Activated gamma-delta T cell (primary cell): Measurements from ENCODE around the gene DLG2.

Experiments
- DNase-seq: peaks from one replicate; lab custom pipeline; 2025; lab: John Stamatoyannopoulos, UW

The DLG2 gene

GRCh38 chr11:84476581-84476980, 1150.6 kb downstream of the DLG2 start:
- no peak for DNase-seq

- no peak for DNase-seq
Observed at GRCh38 chr11:84471501-84471900, 1155.6 kb downstream of the DLG2 start.

GRCh38 chr11:84468235-84468634, 1158.9 kb downstream of the DLG2 start:
- no peak for DNase-seq

- no peak for DNase-seq
Observed at GRCh38 chr11:84465040-84465439, 1162.1 kb downstream of the DLG2 start.

- no peak for DNase-seq
Observed at GRCh38 chr11:84455691-84456090, 1171.5 kb downstream of the DLG2 start.

- no peak for DNase-seq
Observed at GRCh38 chr11:84452211-84452610, 1174.9 kb downstream of the DLG2 start.

GRCh38 chr11:84438565-84438964, 1188.6 kb downstream of the DLG2 start:
- DNase-seq: no peak

- peak; percentile 4 for DNase-seq
Observed at GRCh38 chr11:84437071-84437980, 1189.8 kb downstream of the DLG2 start.

GRCh38 chr11:84430661-84431060, 1196.5 kb downstream of the DLG2 start:
- no peak for DNase-seq

- DNase-seq: no peak
Observed at GRCh38 chr11:84425673-84426072, 1201.5 kb downstream of the DLG2 start.

GRCh38 chr11:84420271-84420670, 1206.9 kb downstream of the DLG2 start:
- DNase-seq: no peak

GRCh38 chr11:84419616-84420015, 1207.5 kb downstream of the DLG2 start:
- no peak for DNase-seq

- DNase-seq: no peak
Observed at GRCh38 chr11:84414920-84415319, 1212.2 kb downstream of the DLG2 start.

GRCh38 chr11:84413549-84413948, 1213.6 kb downstream of the DLG2 start:
- DNase-seq: no peak

- DNase-seq: no peak
Observed at GRCh38 chr11:84412862-84413261, 1214.3 kb downstream of the DLG2 start.

- DNase-seq: no peak
Observed at GRCh38 chr11:84408946-84409411, 1218.2 kb downstream of the DLG2 start.

- DNase-seq: no peak
Observed at GRCh38 chr11:84407091-84407490, 1220.1 kb downstream of the DLG2 start.

- no peak for DNase-seq
Observed at GRCh38 chr11:84398017-84398626, 1229.0 kb downstream of the DLG2 start.

GRCh38 chr11:84396521-84396920, 1230.6 kb downstream of the DLG2 start:
- DNase-seq: no peak

GRCh38 chr11:84390441-84391078, 1236.6 kb downstream of the DLG2 start:
- no peak for DNase-seq

GRCh38 chr11:84389696-84390095, 1237.4 kb downstream of the DLG2 start:
- DNase-seq: no peak

- DNase-seq: no peak
Observed at GRCh38 chr11:84384731-84385130, 1242.4 kb downstream of the DLG2 start.

GRCh38 chr11:84383576-84383975, 1243.6 kb downstream of the DLG2 start:
- DNase-seq: no peak
